Measurements from ENCODE around the gene COL23A1.

DNA sequence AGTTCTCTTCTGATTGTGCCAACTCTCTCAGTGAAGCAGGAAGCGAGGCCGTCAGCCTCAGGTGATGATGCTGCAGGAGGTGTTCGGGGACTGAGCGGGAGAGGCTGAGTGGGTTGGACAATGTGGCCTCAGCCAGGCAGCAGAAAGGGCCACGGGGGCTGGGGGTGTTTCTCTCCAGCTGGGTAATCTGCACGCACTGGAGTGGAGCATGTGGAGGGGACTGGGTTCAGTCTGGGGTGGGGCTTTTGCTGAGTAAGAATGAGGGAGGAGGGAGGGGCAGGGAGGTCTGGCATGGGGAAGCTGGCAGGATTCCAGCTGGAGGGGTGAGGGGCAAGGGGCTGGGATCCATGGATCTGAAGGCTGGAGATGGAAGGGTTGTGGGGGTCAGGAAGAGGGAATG, 296.8 kb downstream of the COL23A1 start:
- TF ChIP-seq, protein P1, sequence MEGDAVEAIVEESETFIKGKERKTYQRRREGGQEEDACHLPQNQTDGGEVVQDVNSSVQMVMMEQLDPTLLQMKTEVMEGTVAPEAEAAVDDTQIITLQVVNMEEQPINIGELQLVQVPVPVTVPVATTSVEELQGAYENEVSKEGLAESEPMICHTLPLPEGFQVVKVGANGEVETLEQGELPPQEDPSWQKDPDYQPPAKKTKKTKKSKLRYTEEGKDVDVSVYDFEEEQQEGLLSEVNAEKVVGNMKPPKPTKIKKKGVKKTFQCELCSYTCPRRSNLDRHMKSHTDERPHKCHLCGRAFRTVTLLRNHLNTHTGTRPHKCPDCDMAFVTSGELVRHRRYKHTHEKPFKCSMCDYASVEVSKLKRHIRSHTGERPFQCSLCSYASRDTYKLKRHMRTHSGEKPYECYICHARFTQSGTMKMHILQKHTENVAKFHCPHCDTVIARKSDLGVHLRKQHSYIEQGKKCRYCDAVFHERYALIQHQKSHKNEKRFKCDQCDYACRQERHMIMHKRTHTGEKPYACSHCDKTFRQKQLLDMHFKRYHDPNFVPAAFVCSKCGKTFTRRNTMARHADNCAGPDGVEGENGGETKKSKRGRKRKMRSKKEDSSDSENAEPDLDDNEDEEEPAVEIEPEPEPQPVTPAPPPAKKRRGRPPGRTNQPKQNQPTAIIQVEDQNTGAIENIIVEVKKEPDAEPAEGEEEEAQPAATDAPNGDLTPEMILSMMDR (optimal IDR thresholded peaks at IDR 0.05 in 1 of 3, IDR thresholded peaks at IDR 0.05 in 1 of 3, conservative IDR thresholded peaks at IDR 0.05 in 1 of 3; ENCODE audit: extremely low read depth in 1 of 3, insufficient read depth in 2 of 3, low read length in 3 of 3) = no peak
- no peak for TF ChIP-seq EZH2 (IDR thresholded peaks at IDR 0.05; ENCODE audit: low read length)
